Inflammatory macrophage (primary cell): ENCODE data around the gene RASGRP2.
"Not testable (repeated sequence)": the region's sequence is repeated elsewhere in the genome, so short reads cannot be mapped to it uniquely, and the experiment has no call there.

Experiments used
- DNase-seq, 2 donors: peaks; one replicate each; pipeline ENCODE4 v3.0.0-alpha.2; 2020 to 2022

The RASGRP2 gene

GRCh38 chr11:64718084-64718779 is 25.7 kb downstream of the RASGRP2 start:
- DNase-seq: no peak

- DNase-seq: no peak
These were observed 26.7 kb downstream of the RASGRP2 start for GRCh38 chr11:64717268-64717578.

DNA sequence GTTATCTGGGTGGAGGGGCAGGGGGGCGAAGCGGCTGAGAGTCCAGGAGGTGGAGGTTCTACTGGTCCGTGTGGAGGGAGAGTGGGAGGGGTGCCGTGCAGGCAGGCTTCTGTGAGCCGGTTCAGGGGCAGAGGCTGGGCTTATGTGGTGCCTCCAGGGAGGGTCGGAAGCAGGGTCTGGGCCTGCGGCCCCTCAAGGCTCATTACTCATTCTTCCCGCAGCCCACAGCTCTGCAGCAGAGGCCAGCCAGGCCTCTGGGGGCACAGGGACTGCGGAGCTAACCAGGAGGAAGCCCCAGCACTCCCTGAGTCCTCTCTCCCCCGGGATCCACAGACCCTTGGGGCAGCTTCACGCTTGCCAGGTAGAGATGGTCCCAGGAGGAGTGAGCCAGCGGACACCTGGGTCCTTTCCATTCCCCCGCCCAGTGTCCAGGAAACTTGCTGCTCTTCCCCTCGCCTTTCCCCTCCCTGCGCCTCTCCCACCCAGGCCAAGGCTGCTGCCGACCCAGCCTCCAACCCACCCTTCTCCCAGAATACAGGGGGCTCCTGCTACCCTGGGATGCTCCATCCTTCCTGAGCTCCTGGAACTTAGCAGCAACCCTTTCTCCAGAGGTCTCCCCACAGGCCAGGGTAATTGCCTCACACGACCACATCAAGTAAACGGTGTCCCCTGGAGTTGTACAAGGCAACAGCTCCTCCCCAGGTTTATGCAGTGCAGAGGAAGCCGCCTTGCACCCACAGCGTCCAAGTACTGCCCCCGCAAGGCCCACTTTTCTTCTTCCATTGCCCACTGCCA is 27.3 kb downstream of the RASGRP2 start:
- no peak for DNase-seq

DNA sequence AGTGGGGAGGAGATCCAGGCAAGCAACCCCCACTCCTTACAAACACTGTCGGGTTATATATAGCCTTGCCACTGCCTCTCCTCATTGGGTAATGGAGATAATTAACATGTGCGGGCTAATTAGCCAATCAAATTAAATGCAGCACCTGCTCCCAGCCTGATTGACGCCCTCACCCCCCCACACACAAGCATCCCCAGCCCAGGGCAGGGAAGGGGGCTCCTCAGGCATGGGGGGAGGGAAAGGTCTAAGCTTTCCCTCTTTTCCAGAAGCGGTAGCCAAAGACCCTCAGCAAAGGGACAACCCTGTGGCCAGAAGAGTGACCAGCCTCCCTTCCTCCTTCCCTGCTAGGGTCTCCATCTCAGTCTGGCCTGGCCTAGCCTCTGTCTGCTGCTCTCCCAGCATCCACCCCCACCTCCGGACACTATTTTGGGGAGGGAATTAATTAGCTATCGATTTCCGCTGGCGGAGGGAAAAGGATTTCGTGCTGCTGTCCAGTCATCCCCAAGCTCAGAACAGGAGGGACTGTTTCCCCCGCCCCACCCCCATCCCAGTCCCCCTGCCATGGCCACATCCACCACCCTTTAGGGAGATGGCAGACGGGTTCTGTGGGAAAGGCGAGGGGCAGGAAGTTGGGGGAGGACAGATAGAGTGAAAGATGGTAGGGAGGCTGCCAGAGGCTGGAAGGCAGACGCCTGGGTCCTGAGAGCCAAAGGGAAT is 28.0 kb downstream of the RASGRP2 start:
- DNase-seq: no peak

- DNase-seq: no peak
These were observed 28.8 kb downstream of the RASGRP2 start for GRCh38 chr11:64715110-64715509.

GRCh38 chr11:64714666-64715065 is 29.3 kb downstream of the RASGRP2 start:
- no peak for DNase-seq

DNA sequence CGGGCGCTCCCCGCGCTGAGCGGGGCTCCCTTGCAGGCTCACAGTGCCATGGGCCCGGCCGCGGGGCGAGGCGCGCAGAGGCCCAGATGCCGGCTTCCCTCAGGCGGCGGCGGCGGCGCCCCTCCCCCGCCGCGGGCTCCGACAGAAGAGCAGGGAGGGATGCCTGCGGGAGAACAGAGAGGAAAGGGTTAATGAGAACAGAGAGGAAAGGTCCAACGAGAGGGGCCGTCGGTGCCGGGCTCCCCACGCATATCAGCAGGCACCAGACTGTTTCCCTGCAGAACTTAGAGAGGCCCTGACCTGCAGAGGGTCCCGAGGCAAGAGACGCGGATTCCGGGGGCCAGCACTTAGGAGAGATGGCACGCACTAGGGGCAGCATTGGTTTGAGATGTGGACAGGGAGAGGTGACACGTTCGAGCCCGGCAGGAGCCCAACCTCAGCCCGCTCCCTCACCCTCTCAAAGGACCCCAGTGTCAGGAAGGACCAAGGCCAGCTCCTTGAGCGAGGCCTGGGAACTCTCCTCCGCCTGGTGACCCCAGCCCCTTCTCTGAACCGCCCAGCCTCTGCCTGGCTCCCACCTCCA is 30.1 kb downstream of the RASGRP2 start:
- DNase-seq: no peak

- DNase-seq: no peak
These were observed 30.8 kb downstream of the RASGRP2 start for GRCh38 chr11:64713016-64713707.

DNA sequence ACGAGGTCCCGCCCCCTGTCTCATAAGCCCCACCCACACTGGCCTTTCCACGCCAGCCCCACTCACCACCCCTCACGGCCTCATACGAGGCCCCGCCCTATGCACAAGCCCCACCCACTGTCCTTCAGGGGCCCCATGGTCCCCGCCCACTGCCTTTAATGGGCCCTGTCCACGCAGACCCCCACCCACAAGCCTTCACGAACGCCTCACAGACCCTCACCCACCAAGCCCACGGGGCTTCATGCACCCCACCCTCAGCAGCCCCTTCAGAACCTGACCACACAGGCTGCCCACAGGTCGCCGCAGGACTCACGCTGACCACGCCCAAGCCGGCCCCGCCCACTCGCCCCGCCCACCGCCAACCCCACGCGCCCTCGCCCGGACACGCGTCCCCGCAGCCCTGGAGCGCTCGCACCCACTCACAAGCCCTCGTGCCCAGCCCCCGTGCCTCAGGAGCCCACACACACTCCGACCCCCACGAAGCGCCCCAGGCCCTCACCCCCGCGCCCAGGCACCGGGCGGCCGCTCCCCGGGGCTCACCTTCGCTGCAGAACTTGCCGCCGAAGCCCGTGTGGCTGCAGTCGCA is 31.4 kb downstream of the RASGRP2 start:
- DNase-seq: no peak

DNA sequence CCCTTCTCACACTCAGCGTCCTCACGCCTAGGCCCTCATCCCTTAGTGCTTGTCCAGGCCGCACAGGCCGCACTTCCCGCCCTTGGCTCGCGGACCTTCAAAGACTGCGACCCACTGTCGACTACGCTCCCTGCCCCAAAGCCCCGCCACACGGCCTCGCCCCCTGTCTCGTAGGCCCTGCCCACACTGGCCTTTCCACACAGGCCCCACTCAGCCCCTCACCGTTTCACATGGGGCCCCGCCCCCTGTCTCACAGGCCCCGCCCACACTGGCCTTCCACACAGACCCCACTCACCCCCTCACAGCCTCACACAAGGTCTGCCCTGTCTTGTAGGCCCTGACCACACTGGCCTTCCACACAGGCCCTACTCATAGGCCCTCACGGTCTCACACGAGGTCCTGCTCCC is 32.0 kb downstream of the RASGRP2 start:
- DNase-seq: no peak

DNA sequence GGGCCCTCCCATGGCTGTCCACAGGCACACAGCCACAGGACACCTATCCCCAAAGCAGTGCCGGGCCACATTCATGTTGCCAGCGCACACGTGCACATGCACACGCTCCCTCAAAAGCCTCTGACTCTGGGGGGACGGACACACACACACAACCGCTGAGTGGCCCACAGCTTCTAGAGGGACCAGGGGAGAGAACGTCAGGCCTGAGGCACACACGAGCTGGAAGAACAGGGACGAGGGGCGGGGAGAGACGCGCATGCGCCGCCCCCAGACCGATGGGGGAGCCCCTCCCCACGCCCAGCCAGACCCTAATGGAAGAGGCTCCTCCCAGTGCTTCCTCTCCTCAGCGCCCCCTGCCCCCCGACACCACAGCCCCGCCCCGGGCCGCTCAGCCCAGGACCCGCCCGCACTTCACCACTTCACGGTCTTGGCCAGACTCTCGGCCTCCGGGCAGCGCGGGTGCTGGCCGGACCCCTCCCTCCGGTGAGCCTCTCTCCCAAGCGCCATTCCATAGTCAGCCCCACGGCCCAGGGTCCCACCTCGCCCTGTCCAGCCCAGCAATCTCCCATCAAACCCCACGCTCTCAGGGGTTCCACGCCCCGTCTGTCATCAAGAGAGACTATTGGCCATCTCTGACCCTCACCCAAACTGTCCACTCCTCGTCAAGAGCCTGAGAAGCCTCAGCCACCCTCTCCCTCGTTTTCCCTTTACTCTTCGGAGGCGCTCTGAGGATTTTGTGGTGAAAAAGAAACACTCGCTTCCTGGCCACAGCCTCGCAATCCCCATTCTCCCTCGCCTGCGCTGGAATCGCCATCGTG is 32.6 kb downstream of the RASGRP2 start:
- no peak for DNase-seq

- DNase-seq: no peak
These were observed 33.4 kb downstream of the RASGRP2 start for GRCh38 chr11:64710418-64711137.

DNA sequence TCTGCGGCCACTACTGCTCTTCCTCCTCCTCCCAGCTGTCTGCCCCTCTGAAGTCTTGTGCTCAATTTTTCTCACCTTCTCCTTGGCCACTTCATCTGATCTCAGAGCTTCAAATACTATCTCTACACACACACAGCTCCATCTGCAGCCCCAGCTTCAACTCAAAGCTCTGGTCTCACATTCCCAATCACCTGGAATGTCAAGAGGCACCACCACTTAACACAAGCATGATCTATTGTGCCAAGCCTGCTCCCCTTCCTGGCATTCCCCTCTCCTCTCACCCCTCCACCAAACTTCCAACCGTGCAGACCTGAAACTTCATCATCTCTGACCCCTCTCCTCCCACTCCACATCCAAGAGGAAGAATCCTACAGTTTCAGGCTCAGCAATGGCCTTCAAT is 38.4 kb downstream of the RASGRP2 start:
- no peak for DNase-seq

- DNase-seq: no peak
These were observed 40.9 kb downstream of the RASGRP2 start for GRCh38 chr11:64703048-64703447.

DNA sequence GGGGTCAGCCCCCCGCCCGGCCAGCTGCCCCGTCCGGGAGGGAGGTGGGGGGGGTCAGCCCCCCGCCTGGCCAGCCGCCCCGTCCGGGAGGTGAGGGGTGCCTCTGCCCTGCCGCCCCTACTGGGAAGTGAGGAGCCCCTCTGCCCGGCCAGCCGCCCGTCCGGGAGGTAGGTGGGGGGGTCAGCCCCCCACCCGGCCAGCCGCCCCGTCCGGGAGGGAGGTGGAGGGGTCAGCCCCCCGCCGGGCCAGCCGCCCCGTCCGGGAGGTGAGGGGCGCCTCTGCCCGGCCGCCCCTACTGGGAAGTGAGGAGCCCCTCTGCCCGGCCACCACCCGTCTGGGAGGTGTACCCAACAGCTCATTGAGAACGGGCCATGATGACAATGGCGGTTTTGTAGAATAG is 42.0 kb downstream of the RASGRP2 start:
- DNase-seq: not testable (repeated sequence)

- no peak for DNase-seq
These were observed 45.5 kb downstream of the RASGRP2 start for GRCh38 chr11:64698427-64698826.

DNA sequence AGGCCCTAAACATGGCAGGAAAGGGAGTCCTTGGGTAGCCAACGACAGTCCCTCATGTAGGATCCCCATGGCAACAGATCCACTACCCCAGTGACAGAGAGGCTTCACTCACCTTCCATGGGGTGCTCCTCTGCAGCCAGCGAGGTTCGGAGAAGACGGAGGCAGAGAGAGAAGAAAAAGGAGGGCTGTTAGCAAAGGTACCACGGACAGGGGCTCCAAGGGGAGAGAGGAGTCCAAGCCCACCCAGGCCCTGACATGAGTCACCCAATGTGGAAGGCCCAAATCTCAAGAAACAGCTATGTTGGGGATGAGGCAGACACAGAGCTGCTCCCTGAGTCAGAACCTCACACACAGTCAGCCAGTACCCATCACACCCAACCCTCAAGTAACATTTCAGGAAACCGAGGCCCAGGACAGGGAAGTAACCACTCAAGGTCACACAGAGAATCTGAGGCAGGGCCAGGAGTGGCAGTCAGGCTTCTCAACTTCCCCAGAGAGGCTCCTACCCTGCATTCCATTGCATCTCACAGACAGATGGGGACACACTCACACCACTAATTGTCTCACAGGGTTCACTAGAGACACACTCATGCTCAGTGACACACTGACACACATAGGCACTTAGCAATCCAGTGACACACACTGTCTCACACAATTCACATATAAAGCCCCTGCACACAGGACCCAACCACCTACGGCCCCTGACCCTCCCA is 46.1 kb downstream of the RASGRP2 start:
- DNase-seq: no peak

DNA sequence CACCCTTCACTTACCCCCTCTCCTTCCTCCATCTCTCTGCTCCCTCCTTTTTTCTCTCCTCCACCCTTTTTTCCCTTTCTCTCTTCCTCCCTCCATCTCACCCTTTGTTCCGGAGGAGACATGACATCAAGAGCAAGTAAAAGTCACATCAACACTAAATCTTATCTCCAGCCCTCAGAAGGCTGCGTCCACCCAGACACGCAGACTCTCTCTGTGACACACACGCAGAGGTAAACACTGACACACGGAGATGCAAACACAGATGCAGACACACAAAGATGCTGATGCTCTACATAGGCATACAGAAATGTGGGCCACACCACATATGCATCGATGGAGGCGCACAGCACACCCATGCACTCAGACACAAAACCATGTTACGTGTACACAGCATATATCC is 47.9 kb downstream of the RASGRP2 start:
- DNase-seq: no peak

- no peak for DNase-seq
These were observed 48.4 kb downstream of the RASGRP2 start for GRCh38 chr11:64695548-64695947.

- DNase-seq: no peak
These were observed 49.0 kb downstream of the RASGRP2 start for GRCh38 chr11:64694821-64695365.
